H9 (cell line): ENCODE measurements around the gene ERC1. TPM values are rescaled to one million over a fixed set of nuclear protein-coding genes. Genes with fewer than 3 reads are reported as not detected.

Experiments used
- DNase-seq: peaks from one replicate; pipeline ENCODE4 v3.0.0-alpha.2; 2017
- H2AFZ ChIP-seq: one replicate; pipeline ENCODE4 v1.6.1; 2013; ENCODE audit warnings: mild to moderate bottlenecking, low read length, control low read depth, moderate library complexity
- H2AK5ac ChIP-seq: 2 replicates; pipeline ENCODE4 v1.6.1; 2013; ENCODE audit warnings: low read length, control low read depth, mixed read lengths; ENCODE audit not compliant: insufficient read length
- H2BK120ac ChIP-seq: one replicate; pipeline ENCODE4 v1.6.1; 2013; ENCODE audit warnings: low read depth, mild to moderate bottlenecking, low read length, control low read depth, inconsistent platforms; ENCODE audit not compliant: poor library complexity, severe bottlenecking
- H2BK12ac ChIP-seq: 2 replicates; pipeline ENCODE4 v1.6.1; 2013; ENCODE audit warnings: low read length, control low read depth, mixed read lengths, low read depth; ENCODE audit not compliant: insufficient read length
- H2BK15ac ChIP-seq: 2 replicates; pipeline ENCODE4 v1.6.1; 2013; ENCODE audit warnings: low read depth, low read length, control low read depth
- H2BK20ac ChIP-seq: one replicate; pipeline ENCODE4 v1.6.1; 2013; ENCODE audit warnings: low read depth, mild to moderate bottlenecking, low read length, control low read depth, inconsistent platforms; ENCODE audit not compliant: poor library complexity, severe bottlenecking
- H2BK5ac ChIP-seq: 2 replicates; pipeline ENCODE4 v1.6.1; 2013; ENCODE audit warnings: low read length, control low read depth, mixed read lengths; ENCODE audit not compliant: insufficient read length
- H3K14ac ChIP-seq: 2 replicates; pipeline ENCODE4 v1.6.1; 2013; ENCODE audit warnings: low read length, control low read depth; ENCODE audit not compliant: insufficient read depth
- H3K18ac ChIP-seq: 2 replicates; pipeline ENCODE4 v1.6.1; 2013; ENCODE audit warnings: low read depth, mild to moderate bottlenecking, mixed read lengths, low read length, control low read depth; ENCODE audit not compliant: insufficient read length
- H3K23ac ChIP-seq: 2 replicates; pipeline ENCODE4 v1.6.1; 2013; ENCODE audit warnings: low read length, control low read depth, mixed read lengths, low read depth; ENCODE audit not compliant: insufficient read length
- H3K23me2 ChIP-seq: 2 replicates; pipeline ENCODE4 v1.6.1; 2013; ENCODE audit warnings: low read depth, mild to moderate bottlenecking, mixed read lengths, low read length, control low read depth; ENCODE audit not compliant: insufficient read length, poor library complexity, severe bottlenecking
- H3K27ac ChIP-seq: 2 replicates; pipeline ENCODE4 v1.5.1; 2013; ENCODE audit warnings: low read length, control low read depth, mixed read lengths, low read depth; ENCODE audit not compliant: insufficient read length
- H3K27me3 ChIP-seq: 2 replicates; pipeline ENCODE4 v1.6.1; 2013; ENCODE audit warnings: low read length, control low read depth, inconsistent platforms; ENCODE audit not compliant: insufficient read depth
- H3K4ac ChIP-seq: 2 replicates; pipeline ENCODE4 v1.6.1; 2013; ENCODE audit warnings: low read depth, mild to moderate bottlenecking, control low read depth, inconsistent platforms, low read length, moderate library complexity
- H3K4me1 ChIP-seq: 2 replicates; pipeline ENCODE4 v1.6.1; 2013; ENCODE audit warnings: low read length, control low read depth, inconsistent platforms; ENCODE audit not compliant: insufficient read depth
- H3K4me2 ChIP-seq: 2 replicates; pipeline ENCODE4 v1.6.1; 2013; ENCODE audit warnings: low read length, control low read depth, mixed read lengths; ENCODE audit not compliant: insufficient read length, insufficient read depth
- H3K56ac ChIP-seq: 2 replicates; pipeline ENCODE4 v1.6.1; 2013; ENCODE audit warnings: low read depth, mild to moderate bottlenecking, mixed read lengths, low read length, control low read depth; ENCODE audit not compliant: insufficient read length
- H3K79me1 ChIP-seq: 2 replicates; pipeline ENCODE4 v1.6.1; 2013; ENCODE audit warnings: low read depth, mild to moderate bottlenecking, moderate library complexity, low read length, control low read depth, inconsistent platforms; ENCODE audit not compliant: insufficient read depth, poor library complexity, severe bottlenecking
- H3K79me2 ChIP-seq: 2 replicates; pipeline ENCODE4 v1.6.1; 2013; ENCODE audit warnings: low read length, control low read depth, inconsistent platforms; ENCODE audit not compliant: insufficient read depth
- H3K9ac ChIP-seq: 2 replicates; pipeline ENCODE4 v1.6.1; 2013; ENCODE audit warnings: low read length, control low read depth, mixed read lengths; ENCODE audit not compliant: insufficient read length; ENCODE audit errors: extremely low read depth
- H3K9me3 ChIP-seq: one replicate; pipeline ENCODE4 v1.6.1; 2013; ENCODE audit warnings: low read depth, low read length, inconsistent platforms; ENCODE audit not compliant: control insufficient read depth
- H3T11ph ChIP-seq: one replicate; pipeline ENCODE4 v1.6.1; 2013; ENCODE audit warnings: mild to moderate bottlenecking, low read length, control low read depth, inconsistent platforms
- H4K20me1 ChIP-seq: one replicate; pipeline ENCODE4 v1.6.1; 2013; ENCODE audit not compliant: control insufficient read depth, insufficient read length, insufficient read depth
- H4K5ac ChIP-seq: 2 replicates; pipeline ENCODE4 v1.6.1; 2013; ENCODE audit warnings: low read depth, mild to moderate bottlenecking, mixed read lengths, low read length, control low read depth; ENCODE audit not compliant: insufficient read length
- H4K8ac ChIP-seq: replicated peaks from 2 replicates; pipeline ENCODE4 v1.6.1; 2013; ENCODE audit warnings: low read length, control low read depth, mixed read lengths, low read depth; ENCODE audit not compliant: insufficient read length
- H4K91ac ChIP-seq: 2 replicates; pipeline ENCODE4 v1.6.1; 2013; ENCODE audit warnings: low read depth, mild to moderate bottlenecking, moderate library complexity, mixed read lengths, low read length, control low read depth; ENCODE audit not compliant: insufficient read length
- H3K27ac Mint-ChIP-seq, 3 experiments: 2 replicates in 2 of 3; 3 replicates in 1 of 3; pipeline ENCODE4 v1.8.0; 2020 to 2021; ENCODE audit warnings: mixed read lengths in 3 of 3, mild to moderate bottlenecking in 1 of 3, moderate library complexity in 1 of 3
- H3K27me3 Mint-ChIP-seq: 2 replicates; pipeline ENCODE4 v1.8.0; 2021; ENCODE audit warnings: low read depth, mild to moderate bottlenecking, moderate library complexity, mixed read lengths
- H3K36me3 Mint-ChIP-seq, 3 experiments: 2 replicates in 2 of 3; 3 replicates in 1 of 3; pipeline ENCODE4 v1.8.0; 2020 to 2021; ENCODE audit warnings: low read depth in 3 of 3, mixed read lengths in 3 of 3; ENCODE audit not compliant: insufficient read depth in 1 of 3
- H3K4me1 Mint-ChIP-seq, 2 experiments: 2 replicates each; pipeline ENCODE4 v1.8.0; 2020; ENCODE audit warnings: mixed read lengths in 2 of 2
- H3K4me3 Mint-ChIP-seq, 2 experiments: 2 replicates in 1 of 2; 3 replicates in 1 of 2; pipeline ENCODE4 v1.8.0; 2020 to 2021; ENCODE audit warnings: mild to moderate bottlenecking in 2 of 2, mixed read lengths in 2 of 2, moderate library complexity in 1 of 2
- H3K9me3 Mint-ChIP-seq, 2 experiments: 2 replicates in 1 of 2; 3 replicates in 1 of 2; pipeline ENCODE4 v1.8.0; 2020; ENCODE audit warnings: mild to moderate bottlenecking in 2 of 2, mixed read lengths in 2 of 2, moderate library complexity in 1 of 2
- WGBS: extraction: QIAGEN DNeasy Blood & Tissue Kit; methylation state at CpG from one replicate; pipeline ENCODE4 v1.1.7; 2013; ENCODE audit warnings: missing lambda C conversion rate, low lambda C conversion rate, mixed read lengths; ENCODE audit not compliant: insufficient read length; ENCODE audit errors: extremely low coverage; 5-methylcytosine and 5-hydroxymethylcytosine counted together
- total RNA-seq: library from RNA; stranded (reverse); gene quantifications from 2 replicates; pipeline ENCODE4 v1.2.1, GENCODE V29; 2021
- TF ChIP-seq, protein P1 (sequence below): fragments of 200-600 bp; sonication (generic); conservative IDR thresholded peaks from 3 replicates; pipeline ENCODE4 v1.8.0; 2021; ENCODE audit warnings: antibody characterized with exemption, mild to moderate bottlenecking

The ERC1 gene
- total RNA-seq, 1 experiment from 2014 or later = 51.2 TPM

GRCh38 chr12:1226951-1227350, 235.9 kb downstream of the ERC1 start:
- Histone ChIP-seq H3K4ac (no peak overlapping the region), H3K9me3 (no peaks in the 10 kb centered on the region), H2BK5ac (no peak overlapping the region), H3K9ac (no peak overlapping the region), H2BK20ac (no peak overlapping the region), H4K20me1 (no peaks in the 10 kb centered on the region), H3K4me2 (no peak overlapping the region), H2BK120ac (no peak overlapping the region), H3K14ac (no peak overlapping the region), H3K23ac (no peak overlapping the region), H3K27me3 (no peaks in the 10 kb centered on the region), H3T11ph (no peak overlapping the region), H3K79me1 (no peaks in the 10 kb centered on the region), H2BK12ac (no peak overlapping the region), H3K27ac (no peak overlapping the region), H2AFZ (no peak overlapping the region), H2BK15ac (no peak overlapping the region), H4K8ac (no peak overlapping the region), H4K91ac (no peak overlapping the region), H2AK5ac (no peak overlapping the region), H4K5ac (no peak overlapping the region), H3K56ac (no peak overlapping the region), H3K4me1 (no peaks in the 10 kb centered on the region), H3K18ac (no peak overlapping the region), H3K79me2 (no peaks in the 10 kb centered on the region), H3K23me2 (no peaks in the 10 kb centered on the region)
- no peak for DNase-seq
- no CpG with 5 or more reads among the region's 3 CpGs for WGBS
- Mint-ChIP-seq H3K9me3 (no peaks in the 10 kb centered on the region), H3K36me3 (no peaks in the 10 kb centered on the region), H3K27ac (no peak overlapping the region), H3K27me3 (no peaks in the 10 kb centered on the region), H3K4me3 (no peak overlapping the region), H3K4me1 (no peaks in the 10 kb centered on the region)
- TF ChIP-seq, protein P1, sequence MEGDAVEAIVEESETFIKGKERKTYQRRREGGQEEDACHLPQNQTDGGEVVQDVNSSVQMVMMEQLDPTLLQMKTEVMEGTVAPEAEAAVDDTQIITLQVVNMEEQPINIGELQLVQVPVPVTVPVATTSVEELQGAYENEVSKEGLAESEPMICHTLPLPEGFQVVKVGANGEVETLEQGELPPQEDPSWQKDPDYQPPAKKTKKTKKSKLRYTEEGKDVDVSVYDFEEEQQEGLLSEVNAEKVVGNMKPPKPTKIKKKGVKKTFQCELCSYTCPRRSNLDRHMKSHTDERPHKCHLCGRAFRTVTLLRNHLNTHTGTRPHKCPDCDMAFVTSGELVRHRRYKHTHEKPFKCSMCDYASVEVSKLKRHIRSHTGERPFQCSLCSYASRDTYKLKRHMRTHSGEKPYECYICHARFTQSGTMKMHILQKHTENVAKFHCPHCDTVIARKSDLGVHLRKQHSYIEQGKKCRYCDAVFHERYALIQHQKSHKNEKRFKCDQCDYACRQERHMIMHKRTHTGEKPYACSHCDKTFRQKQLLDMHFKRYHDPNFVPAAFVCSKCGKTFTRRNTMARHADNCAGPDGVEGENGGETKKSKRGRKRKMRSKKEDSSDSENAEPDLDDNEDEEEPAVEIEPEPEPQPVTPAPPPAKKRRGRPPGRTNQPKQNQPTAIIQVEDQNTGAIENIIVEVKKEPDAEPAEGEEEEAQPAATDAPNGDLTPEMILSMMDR = no peak
